Activated naive CD4-positive, alpha-beta T cell treated with Interleukin-2 at 50 U/mL for 16 hours (primary cell): ENCODE data around the gene MAF.

Experiments
- DNase-seq: peaks from one replicate; pipeline ENCODE4 v3.0.0-alpha.2; 2020

MAF gene

DNA sequence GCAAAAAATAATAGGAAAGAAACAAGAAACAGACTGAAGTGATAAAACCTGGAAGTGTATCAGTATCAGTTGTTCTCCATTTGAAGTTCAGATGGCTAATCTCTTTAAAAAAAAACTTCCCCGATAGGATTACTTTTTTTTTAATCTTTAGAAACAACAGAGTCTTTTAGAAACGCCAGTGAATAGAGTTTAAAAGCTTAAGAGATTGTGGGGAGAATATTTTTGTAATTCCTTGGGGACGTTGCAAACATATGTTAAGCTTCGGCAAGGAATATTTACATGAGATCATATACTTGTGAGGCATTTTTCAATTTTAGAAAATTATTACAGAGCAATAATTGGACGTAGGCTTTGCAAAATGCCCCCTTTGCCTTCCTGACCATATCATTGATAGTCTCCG is 13.2 kb downstream of the MAF start:
- DNase-seq: no peak

DNA sequence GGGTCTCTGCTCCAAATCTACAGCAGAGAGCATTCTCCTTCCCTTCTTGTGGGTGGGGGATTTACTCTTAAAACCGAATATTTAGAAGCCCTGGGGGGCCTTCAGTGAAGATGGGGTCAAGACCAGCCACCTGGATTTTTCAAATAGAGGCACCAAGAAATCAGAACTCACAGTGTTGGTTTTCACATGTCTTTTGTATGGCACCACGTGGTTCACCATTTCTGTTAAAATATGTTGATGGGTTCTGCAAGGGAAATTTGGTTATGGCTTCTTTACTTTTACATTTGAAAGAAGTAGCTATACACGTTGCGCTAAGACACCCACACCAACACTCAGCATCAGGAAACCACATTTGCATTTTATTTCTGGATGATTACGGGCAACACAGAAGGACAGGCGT is 17.7 kb downstream of the MAF start:
- no peak for DNase-seq

DNA sequence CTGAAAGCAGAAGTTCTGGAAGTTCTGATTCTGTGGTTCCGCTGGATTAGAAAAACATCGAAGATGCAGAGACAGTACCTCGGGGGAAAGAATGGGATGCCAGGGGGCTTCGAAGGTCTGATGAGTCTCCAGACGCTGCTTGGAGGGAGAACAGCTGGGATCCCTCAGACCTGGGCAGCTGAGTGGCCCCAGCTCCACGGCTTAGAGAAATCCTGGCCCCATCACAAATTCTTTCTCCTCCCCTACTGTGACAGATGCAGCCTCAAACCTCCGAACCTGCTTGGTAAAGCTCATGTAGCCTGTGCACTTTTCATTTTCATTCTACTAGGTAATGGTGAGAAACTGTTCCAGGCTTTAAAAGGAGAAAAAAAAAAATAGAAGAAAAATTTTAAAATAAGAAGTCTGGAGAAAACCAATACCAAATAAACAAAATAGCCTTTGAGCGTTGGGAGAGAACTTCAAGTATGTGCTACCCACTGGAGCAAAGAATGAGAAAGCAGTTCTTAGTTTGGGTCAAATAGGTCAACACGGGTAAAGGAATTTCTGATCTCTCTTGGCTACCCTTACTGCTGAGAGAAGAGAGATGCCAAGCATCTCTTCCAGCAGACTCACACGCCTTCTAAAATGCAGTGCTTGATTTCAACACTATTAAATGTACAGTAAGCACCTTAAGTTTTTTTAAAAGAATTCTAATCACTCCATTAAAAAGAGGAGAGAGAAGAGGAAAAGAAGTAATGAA is 19.9 kb downstream of the MAF start:
- no peak for DNase-seq

GRCh38 chr16:79576602-79577001 is 23.9 kb downstream of the MAF start:
- DNase-seq: no peak

- DNase-seq: no peak
These were observed 26.7 kb downstream of the MAF start for GRCh38 chr16:79573884-79574283.

- DNase-seq: no peak
These were observed 27.5 kb downstream of the MAF start for GRCh38 chr16:79573071-79573470.

DNA sequence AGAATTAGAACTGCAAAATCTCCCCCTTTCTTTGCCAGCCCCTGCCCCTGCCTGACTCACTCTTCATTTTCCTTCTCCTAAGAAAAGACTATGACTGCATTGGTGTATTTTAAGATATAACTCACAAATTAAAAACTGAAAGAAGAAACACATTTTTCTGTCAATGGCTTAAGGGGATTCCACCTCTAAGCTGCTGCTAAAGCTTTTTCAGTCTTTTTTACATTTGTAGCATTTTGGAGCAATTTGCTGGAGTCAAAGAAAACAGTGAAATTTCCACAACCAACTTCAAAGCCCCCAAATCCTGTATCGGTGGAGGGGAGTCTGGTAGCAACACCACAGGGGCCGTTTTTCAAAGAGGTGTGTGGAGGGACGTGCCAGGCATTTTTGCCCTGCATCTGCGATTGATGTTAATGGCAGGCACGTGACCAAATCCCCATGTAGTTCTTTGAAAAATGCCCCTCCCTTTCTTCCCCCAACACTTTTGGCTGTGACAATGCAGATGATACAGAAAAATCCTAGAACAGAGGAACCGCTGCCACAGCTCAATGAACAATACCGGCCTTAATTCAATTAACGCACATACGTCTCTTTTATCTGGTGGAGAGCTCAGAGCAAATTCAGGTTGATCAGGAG is 28.5 kb downstream of the MAF start:
- no peak for DNase-seq

DNA sequence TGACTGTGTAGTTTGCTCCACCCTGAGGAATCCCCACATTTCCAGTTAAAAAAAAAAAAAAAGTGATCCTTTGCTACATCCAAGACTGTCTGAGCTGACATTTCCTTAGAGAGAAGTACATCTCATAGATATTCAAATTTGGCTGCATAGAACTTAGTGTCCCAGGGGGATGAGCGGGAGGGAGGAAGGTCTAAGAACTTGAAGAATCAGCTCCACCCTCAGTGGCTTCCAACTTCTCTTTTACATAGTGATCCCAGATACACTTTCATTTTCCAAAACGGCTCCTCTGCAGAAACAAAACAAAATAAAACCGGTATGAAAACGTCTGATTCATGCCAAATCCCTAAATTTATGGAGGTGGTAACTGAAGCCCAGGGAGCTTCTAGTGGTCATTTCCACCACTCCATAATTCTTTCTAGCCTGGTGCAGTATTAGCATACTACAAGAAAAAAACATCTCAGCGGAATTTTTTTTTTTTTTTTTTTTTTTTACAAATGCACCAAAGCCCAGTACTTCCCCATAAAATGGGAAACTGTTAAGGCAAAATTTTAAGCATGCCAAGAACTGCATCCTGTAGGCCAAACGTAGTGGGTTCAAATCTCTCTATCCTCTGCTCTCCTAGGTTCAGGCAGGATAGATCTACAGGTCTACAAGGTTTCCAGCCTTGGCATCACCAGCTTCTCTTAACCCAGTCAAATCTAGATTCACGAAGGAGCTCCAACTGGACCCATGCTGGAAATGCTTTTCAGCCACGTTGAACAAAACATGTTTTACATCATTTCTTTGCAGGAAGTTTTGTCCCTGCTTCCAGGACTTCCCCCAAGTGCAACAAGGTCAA is 29.3 kb downstream of the MAF start:
- DNase-seq: no peak

DNA sequence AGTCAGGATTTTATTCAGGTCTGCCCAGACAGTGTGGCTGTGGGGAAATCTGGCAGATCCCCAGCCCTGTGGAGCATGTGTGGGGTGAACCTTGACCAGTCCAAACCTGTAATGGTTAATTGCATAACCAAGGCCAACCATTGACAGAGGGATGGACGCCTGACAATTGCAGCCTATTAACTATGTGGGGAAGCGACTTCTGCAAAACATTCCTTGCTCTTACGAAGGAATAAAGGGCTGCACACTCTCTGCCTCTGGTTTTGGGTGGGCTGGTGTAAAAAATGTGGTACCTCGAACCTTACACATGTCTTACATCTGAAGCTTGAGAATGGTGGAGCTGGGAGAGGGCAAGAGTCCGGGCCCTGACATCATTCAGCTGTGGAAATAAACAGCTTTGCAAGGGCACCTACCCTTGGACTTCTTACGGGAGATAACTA is 35.8 kb downstream of the MAF start:
- no peak for DNase-seq

DNA sequence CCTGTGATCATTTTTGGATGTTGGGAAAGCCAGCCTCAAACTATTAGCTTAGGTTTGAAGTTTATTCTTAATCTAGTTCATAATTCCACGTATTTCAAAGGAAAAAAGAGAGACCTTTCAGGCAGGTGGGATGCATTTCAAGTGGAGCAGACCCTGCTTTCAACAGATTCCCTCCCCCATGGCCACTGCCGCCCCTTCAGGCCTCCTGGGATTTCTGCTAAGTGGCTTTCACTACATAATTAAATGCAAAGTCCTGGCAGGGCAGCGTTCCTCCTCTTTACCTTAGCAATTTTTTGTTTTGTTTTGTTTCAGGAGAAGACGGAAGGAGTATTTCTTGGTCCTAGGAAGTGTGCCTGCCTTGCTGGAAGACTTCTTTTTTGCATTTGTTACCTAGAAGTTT is 36.6 kb downstream of the MAF start:
- no peak for DNase-seq

GRCh38 chr16:79562166-79562823 is 38.2 kb downstream of the MAF start:
- DNase-seq: no peak

- no peak for DNase-seq
These were observed 38.8 kb downstream of the MAF start for GRCh38 chr16:79561729-79562128.

GRCh38 chr16:79560923-79561322 is 39.6 kb downstream of the MAF start:
- no peak for DNase-seq

- no peak for DNase-seq
These were observed 40.2 kb downstream of the MAF start for GRCh38 chr16:79560318-79560717.

- DNase-seq: no peak
These were observed 41.0 kb downstream of the MAF start for GRCh38 chr16:79559532-79559931.

DNA sequence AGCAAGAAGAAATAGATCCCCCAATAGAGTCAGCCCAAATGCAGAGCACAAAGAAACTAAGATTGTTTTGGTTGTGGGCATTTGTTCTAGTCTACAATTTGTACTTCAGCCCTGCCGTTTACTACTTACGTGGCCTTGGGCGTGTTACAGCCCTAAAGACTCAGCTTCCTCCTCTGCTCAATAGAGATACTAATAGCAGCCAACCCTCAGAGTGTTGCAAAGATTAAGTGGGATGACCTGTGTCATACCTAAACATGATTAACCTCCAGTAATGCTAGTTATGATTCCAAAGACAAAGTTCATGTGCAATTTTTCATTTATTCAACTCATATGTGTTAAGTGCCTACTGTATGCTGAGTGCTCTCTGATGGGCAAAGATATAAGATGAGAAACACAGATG is 43.1 kb downstream of the MAF start:
- DNase-seq: no peak

DNA sequence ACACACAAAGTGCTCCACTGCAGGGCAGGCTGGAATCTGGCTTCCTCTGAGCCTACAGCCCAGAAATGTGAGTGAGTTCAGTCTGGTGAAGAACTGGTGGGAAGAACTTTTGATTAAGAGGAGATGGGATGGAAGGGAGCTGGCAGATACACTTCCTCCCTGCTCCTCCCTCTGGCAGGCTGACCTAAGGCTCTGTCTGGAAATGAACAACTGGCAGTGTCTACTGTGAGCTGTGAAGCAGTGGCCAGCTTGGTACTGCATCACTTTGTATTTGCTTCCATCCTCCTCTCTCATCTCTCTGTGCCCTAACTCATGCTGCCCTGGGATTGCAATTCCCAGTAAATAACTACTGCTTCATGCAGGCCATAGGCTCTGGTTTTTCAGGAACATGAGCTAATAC is 45.6 kb downstream of the MAF start:
- no peak for DNase-seq

- no peak for DNase-seq
These were observed 50.2 kb downstream of the MAF start for GRCh38 chr16:79550373-79550772.

GRCh38 chr16:79547085-79547484 is 53.5 kb downstream of the MAF start:
- DNase-seq: no peak
